Inferior parietal cortex (tissue), 1 donor: ENCODE measurements around the gene PRELID3B.
"Not testable (repeated sequence)": the region's sequence is repeated elsewhere in the genome, so short reads cannot be mapped to it uniquely, and the experiment has no call there.

ENCODE experiments used
- DNase-seq: peaks from one replicate; pipeline ENCODE4 v3.0.0-alpha.2; 2016; ENCODE audit errors: extremely low spot score

PRELID3B gene

DNA sequence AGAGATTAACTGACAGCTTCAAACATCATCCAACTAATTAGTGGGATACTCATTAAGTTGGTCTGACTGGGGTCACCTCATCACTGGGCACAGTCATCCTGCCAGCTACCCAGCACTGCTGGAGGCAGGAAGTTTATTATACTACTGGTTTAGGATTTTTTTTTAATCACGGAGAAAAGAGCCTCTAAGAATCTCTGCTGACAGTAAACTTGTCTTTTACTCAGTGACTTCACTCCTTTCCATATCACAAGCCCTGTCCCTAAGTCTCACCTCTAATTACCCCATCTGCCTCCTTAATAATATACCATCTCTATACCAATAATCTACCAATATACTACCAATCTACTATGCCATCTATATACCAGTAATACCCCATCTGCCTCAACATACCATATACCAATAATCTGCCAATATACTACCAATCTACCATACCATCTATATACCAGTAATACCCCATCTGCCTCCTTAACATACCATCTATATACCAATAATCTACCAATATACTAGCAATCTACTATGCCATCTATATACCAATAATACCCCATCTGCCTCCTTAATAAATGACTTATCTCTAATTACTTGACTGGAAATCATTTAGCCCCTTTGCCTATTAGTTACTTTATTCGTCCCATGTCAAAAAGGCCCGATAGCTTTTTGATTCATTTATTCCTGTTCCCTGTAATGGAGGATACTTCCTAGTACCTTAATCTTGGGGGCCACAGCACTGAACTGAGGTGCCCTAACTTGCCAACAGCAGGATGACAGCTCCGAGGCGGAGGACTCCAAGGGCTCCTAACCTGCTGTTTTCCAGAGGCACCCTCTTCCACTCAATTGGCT, 15.5 kb downstream of the PRELID3B start:
- DNase-seq: no peak

DNA sequence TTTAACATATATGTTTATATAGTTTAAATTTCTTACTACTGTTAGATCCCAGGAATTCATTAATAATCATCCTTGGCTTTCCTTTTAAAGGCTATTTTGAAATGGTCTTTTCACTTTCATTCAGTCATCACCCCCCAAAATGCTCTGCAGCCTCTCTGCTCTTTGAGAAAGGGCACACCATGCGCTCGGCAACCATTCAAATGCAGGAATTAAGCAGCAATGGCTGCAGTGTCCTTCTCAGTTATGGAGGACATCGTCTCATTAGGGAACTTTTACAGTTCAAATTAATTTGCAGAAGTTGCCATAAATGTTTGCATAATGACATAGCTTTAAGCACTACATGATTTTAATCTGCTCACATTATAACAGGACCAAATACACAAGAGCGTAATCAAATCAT, 17.1 kb downstream of the PRELID3B start:
- DNase-seq: no peak

DNA sequence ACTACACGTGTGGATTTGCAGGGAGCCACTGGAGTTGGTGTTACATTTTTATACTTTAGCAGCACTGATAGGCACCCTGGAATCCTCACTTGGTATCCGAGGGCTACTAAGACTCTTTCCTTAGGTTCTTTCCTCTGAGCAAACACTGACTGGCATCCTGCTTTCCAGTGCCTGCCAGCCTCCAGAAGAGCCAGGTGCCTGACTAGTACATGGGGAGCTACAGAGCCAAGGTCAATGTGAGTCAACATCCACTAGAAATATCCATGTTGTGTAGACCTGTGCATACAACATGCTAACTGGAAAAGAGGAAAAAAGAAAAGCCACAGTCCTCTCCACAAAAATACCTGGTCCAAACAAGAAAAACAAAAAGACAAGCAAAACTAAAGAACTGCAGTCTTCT, 17.5 kb downstream of the PRELID3B start:
- DNase-seq: no peak

DNA sequence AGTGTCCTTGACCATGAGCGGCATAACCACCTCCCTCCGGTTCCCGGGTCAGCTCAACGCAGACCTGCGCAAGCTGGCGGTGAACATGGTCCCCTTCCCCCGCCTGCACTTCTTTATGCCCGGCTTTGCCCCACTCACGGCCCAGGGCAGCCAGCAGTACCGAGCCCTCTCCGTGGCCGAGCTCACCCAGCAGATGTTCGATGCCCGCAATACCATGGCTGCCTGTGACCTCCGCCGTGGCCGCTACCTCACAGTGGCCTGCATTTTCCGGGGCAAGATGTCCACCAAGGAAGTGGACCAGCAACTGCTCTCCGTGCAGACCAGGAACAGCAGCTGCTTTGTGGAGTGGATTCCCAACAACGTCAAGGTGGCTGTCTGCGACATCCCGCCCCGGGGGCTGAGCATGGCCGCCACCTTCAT, 18.5 kb downstream of the PRELID3B start:
- no peak for DNase-seq

DNA sequence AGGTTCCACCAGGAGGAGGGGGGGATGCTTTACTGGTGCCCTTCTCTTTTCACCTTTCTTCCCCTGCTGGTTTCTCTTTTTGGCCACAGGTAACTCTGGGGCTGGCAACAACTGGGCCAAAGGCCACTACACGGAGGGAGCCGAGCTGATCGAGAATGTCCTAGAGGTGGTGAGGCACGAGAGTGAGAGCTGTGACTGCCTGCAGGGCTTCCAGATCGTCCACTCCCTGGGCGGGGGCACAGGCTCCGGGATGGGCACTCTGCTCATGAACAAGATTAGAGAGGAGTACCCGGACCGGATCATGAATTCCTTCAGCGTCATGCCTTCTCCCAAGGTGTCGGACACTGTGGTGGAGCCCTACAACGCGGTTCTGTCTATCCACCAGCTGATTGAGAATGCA, 19.0 kb downstream of the PRELID3B start:
- DNase-seq: no peak

DNA sequence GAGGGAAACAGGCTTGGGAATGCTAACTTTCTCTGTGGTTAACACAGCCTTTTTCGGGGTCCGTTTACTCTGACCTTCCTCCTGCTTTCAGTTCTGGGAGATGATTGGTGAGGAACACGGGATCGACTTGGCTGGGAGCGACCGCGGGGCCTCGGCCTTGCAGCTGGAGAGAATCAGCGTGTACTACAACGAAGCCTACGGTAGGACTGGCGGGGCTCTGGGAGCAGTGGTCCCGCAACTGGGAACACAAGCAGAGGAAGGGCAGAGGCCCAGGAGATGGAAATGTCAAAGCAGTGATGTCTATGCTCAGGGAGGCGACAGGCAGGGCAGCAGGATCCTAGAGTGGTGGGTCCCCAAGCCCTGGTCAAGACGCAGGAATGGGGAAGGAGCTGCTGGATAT, 19.8 kb downstream of the PRELID3B start:
- DNase-seq: no peak

DNA sequence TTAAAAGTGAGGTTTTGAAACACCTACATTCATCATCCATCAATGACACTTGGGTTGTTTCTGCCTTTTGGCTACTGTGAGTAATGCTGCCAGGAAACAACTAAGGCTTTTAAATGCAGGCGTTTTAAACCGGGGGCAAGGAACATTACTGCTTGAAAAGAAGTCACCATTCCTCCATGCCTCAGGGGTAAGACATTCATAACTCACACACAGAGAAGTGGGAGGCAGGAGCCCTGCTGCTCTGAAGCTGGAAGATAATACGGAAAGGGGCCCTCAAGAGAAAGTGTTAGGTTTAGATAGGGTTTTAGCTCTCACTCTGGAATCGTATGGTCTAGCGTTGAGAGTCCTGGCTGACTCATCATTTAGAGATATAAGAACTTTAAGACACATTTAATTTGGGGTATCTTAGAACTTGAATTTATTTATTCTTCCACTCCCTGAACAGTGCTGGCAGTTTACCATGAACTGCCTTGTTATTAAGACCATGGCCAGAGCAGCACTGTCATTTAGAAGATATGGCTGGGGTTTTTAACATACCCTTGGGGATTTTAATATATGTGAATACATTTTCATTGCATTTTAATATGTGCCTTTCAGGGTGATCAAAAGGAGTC, 21.5 kb downstream of the PRELID3B start:
- no peak for DNase-seq

DNA sequence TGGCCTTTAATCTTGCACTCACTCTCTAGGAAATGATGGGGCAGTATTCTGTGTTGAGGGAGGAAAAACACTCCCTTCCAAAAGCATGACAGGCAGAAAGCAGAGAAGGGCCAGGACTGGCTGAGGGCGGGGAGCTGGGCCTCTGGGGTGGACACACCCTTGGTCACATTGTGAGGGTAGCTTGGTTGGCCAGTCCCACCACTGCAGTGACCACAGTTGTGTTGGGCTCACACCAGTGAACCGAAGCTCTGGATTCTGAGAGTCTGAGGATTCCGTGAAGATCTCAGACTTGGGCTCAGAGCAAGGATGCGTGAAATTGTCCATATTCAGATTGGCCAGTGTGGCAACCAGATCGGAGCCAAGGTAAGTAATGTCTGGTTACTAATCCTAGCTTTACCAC, 23.4 kb downstream of the PRELID3B start, which contains the start of gene TUBB1:
TSS of gene TUBB1 (plus strand) at position 213 of the 400 bp plus-strand sequence. CDS start at position 307, 94 bp downstream.
- no peak for DNase-seq

DNA sequence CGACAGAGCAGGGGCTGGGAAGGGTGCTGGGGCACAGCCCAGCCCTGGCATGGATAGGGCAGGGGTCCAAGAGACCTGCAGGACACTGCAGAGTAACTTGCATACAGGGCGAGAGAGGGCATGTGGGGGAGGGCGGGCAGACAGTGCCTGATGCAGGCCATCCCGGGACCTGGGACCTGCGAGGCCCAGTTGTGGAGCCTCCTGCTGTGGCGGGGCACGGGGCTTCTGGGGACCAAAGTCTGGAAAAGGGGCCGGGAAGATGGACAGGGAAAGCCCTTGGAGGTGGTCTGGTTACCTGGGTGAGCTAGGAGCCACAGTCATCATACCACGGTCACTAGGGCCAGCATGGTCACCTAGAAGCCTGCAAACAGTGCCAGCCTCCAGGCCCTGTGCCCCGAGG, 23.8 kb downstream of the PRELID3B start:
- no peak for DNase-seq

DNA sequence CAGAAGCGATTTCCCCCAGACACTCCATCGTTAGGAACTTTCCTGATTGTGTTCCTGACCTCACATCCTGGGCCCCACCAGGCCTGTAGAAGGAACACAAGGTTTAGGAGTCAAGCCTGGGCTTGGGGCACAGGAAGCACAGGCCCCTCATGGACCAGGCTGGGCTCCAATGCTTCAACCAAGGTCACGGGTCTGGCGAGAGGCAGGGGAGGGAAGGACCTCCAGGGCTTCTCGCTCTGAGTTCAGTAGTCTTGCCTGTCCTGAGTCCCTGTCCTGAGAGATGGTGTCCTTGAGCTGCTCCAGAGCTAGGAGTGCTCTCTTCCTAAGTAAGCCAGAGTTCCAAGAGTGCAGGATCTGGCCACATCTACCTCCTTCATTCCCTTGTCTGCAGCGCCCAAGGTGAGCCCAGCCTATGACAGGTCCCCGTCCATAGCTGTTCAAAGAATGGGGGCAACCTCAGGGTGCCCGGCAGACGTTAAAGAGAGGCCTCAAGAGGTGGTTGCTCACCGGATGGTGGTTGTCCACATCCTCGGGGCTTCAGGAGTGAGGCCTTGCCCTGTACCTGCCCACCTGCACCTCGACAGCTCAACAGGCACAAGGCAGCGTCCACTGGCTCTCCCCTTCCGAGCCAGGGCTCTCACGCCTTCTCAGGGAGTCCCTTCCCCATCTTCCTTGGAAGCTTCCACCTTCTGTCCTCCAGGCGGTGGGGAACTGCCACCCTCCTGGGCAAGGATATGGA, 24.9 kb downstream of the PRELID3B start:
- no peak for DNase-seq

DNA sequence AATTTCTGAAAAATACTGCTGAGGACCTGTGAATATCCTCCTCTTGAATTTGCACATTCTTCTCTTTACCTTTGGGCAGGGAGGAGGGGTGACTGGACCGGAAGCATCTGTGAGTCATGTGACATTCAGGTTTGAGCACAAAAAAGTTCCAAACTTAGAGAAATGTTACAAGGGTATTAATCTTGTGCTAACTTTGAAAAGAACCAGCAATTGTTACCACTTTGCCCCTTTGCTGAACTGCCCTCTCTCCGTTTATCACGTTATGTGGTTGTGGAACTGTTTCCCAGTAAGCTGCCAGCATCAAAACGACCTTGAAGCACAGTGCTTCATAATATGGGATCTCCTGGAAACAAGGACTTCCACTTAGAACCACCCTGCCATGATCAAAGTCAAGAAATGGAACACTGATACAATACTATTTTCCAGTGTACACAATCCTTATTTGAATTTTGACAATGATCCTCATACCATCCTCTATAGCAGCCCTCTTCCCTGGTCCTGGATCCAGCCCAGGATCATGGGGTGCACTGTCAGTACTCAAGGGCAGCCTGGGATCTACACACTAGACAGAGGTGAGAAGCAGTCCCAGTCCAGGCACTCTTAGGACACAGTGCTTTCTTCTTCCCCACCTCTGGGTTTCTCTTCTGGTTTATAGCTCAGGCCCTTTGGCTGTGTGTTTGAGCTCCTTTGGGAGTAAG, 25.6 kb downstream of the PRELID3B start:
- DNase-seq: no peak

DNA sequence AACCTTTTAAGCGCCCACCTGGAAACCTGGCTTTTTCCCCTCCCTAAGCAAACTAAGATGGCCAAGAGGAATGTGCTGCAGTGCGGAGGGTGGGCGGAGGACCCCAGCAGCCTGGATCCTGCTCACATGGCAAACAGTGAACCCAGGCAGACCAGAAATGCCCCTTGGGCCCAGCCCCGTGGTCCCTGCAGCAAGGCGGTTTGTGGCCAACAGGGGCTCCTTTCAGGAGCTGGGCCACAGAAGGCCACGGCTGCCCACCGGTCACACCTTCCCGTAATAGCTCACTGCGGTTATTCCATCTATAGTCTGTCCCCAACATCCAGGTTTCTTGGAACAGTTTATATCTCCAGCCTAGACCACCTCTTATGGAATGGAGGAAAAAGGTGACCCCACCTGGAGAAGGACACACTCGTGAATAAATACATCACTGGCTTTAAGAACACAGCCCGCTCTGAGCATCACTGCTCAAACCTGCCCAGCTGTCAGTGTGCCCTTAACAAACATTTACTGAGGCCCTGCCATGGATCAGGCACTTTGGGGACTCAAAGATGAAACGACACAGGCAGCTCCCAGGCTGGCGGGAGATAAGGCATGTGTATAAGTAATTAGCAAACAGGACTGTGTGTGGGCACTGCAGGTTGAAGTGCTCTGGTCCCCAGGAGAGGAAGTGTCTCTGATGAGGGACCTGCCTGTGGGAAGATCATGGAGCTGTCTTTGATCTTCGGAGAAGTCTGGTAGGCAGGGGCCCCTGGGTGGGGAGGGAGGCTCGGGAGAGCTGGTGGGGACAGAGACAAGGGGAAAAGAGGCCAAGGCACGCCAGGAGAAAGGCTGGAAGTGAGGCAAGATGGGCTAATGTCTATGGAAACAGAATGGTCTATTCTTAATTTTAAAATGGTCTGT, 26.5 kb downstream of the PRELID3B start:
- no peak for DNase-seq

DNA sequence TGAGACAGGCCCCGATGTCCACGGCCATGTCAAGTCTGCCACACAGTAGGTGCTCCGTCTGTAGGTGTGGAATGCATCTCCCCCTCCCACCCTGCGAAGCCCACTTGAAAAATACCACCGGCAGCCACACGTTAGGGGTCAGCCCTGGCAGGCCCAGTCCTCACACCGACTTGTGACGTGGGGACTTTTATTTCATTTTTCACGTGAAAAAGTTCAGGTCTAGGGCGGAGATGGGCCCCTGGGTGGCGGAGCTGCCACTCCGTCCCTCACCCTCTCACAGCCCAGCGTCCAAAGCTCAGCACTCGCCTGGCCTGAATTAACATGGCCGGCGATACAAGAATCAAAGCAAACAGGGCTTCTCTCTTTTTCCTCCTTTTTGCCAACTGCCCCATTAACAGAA, 27.2 kb downstream of the PRELID3B start:
- DNase-seq: no peak

DNA sequence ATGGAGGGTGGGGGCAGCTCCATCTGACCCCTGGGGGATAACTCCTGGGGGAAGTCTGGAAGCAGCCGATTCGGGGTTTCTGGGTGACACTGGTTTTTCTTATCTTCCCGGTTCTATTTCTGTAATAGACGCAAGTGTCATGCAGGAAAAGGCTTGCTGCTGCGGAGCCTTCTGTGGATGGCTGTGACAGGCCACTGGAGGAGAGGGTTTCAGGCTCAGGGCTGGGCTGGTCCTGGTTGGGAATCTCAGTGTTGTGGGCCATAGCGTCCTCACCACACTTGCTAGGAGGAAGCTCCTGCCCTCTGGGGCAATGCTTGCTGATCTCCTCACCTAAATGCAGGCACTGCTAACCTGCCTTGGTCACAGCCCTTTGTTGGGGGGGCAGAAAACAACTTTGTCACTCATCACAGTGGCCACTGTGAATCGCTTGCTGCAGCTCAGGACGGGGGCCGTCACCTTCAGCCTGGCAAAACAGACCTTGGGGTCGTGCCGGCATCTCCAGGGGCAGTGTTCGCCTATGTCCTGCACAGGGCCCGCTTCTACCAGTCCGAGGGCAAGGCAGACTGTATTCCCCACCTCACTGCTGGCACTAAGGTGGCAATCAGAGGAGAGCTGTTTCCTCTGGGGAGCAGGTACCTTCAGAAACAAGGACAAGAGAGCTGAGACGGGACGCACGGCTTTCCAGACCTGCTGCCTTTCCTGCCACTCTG, 27.8 kb downstream of the PRELID3B start:
- no peak for DNase-seq

DNA sequence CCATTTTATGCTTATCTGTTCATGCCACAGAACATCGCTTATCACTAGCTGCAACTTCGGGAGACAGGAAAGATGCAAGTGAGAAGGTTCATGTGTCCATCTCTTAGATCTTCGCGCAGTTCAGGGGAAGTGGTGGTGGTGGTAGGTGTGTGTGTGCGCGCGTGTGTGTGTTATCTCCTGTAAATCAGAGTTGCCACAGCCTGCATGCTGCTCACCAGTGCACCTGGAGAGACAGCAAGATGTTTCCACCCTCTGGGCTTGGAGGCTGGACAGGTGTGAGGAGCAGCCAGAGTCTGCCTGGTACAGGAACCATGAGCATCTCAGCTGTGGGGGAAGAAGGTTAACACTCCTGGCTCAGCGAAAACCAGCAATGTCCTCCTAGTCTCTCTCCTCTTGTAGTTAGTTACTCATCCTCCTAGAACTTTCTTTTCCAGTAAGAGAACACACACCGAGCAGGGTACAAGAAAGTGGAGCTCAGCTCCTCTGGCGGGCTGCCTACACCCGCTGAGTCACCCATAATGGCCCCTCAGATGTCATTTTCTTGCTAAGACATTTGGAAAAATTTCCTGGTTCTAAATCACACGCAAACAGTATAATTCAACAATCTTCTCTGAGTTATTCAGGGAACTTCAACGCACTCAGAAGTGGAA, 28.5 kb downstream of the PRELID3B start:
- DNase-seq: no peak

DNA sequence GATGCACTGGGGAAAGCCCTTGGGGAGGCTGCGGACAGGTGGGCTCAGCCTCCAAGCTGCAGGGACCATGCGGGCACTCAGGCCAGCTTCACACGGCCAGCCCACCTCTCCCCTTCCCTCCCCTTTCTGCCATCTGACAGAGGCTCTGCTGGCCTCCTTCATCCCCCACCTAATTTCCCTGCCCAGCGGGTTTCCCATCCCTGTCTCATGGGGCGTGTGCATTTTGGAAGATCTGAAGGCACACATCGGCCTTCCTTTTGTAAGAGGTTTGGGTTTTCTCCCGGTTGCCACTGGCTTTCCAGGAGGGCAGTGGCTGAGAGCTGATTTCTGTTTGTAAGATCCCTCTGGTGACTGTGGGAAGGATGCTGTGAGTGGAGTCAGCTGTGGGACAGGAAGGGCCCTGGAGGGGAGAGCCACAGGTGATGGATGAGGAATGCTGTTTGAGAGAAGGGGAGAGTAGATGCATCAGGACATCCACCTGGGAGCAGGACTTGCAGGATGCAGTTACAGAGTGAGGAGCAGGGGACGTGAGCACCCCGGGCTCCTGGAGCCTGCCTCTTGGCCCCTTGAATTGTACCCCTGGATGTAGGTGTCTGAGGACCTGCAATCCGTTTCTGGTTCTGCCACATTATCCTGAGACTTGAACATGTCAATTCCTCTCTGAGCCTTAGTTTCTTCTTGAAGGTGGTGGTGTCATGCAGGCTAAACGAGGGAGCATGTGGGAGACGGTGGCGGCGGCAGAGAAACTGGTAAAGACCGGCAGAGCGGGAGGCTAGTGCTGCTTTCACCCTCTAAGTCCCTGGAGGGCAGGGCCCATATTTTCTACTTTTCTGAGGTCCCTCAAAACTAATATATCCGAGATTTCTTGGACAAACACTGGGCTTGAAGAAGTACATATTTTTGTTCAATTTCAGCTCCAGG, 29.3 kb downstream of the PRELID3B start:
- DNase-seq: no peak

DNA sequence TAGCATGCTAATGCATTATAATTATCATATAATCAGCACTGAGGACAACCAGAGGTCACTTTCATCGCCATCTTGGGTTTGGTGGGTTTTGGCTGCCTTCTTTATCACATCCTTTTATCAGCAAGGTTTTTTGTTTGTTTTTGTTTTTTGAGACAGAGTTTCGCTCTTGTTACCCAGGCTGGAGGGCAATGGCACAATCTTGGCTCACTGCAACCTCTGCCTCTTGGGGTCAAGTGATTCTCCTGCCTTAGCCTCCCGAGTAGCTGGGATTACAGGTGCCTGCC, 30.8 kb downstream of the PRELID3B start:
- DNase-seq: not testable (repeated sequence)

DNA sequence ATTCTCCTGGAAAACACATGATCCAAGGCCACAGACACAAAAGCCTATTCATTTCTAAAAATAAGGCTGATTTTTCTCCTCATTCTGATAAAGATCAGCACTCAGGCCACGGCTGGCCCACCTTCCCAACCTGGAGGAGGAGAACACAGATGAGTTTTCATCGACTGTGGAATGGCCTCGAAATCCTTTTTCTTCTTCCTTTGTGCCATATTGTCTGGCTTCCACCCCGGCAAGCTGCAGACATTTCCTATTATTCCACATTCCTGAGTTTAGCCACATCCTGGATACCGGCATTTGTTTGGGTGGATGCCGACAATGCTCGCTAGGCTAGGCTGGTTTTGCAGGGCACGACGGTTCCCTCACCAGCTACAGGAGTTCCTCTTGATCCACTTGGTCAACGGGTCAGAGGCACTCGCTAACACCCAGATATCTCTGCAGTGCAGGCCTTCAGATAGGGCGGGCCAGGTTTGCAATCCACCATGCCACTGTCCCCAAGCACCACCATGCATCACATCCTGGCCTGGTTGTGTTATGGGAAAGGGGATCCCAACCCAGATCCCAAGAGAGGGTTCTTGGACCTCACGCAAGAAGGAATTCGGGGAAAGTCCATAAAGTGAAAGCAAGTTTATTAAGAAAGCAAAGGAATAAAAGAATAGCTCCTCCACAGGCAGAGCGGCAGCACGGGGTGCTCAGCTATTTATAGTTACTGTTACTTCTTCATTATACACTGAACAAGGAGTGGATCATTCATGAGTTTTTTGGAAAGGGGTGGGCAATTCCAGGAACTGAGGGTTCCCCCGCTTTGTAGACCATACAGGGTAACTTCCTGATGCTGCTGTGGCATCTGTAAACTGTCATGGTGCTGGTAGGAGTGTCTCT, 31.4 kb downstream of the PRELID3B start:
- no peak for DNase-seq
